Thyroid gland (tissue), 4 donors: ENCODE results near the gene TGFB1I1. TPM values are rescaled to one million over a fixed set of nuclear protein-coding genes. Genes with fewer than 3 reads are reported as not detected.
A peak's percentile ranks its signal among the peaks of the same experiment; 100 is the strongest.

ENCODE experiments used
- DNase-seq, 2 donors: peaks; one replicate each; pipeline ENCODE4 v3.0.0-alpha.2; 2019
- H3K27ac ChIP-seq, 3 donors: fragments of 200-600 bp; sonication (generic); 1 replicate in 2 of 3; 2 replicates in 1 of 3; pipeline ENCODE4 v1.5.1; 2016 to 2019; ENCODE audit warnings: mild to moderate bottlenecking in 1 of 3, moderate library complexity in 1 of 3
- H3K27me3 ChIP-seq: fragments of 200-600 bp; sonication (generic); one replicate; pipeline ENCODE4 v1.5.1; 2019
- H3K36me3 ChIP-seq, 2 donors: fragments of 200-600 bp; sonication (generic); one replicate each; pipeline ENCODE4 v1.5.1; 2016 to 2019
- H3K4me1 ChIP-seq, 2 donors: fragments of 200-600 bp; sonication (generic); one replicate each; pipeline ENCODE4 v1.5.1; 2017 to 2019
- H3K4me3 ChIP-seq, 3 donors: fragments of 200-600 bp; sonication (generic); replicated peaks in 1 of 3; 1 replicate in 2 of 3; 2 replicates in 1 of 3; pipeline ENCODE4 v1.5.1; 2016; ENCODE audit warnings: mild to moderate bottlenecking in 1 of 3
- H3K9me3 ChIP-seq: fragments of 200-600 bp; sonication (generic); one replicate; pipeline ENCODE4 v1.5.1; 2017
- POLR2A ChIP-seq, 2 donors: fragments of 450-650 bp; IDR thresholded peaks; one replicate each; pipeline ENCODE4 v1.6.1; 2017; ENCODE audit warnings: antibody characterized with exemption in 2 of 2, mild to moderate bottlenecking in 2 of 2, moderate library complexity in 1 of 2
- WGBS, 2 donors: methylation state at CpG; one replicate each; pipeline ENCODE4 v1.1.5; 2017; 5-methylcytosine and 5-hydroxymethylcytosine counted together
- intact Hi-C: fragments of 100-400 bp; cut with DNase I; formaldehyde crosslinking; loops from one replicate; pipeline ENCODE4 v1.15.1; 2023
- total RNA-seq, 4 donors: library from RNA; depleted of rRNA; stranded (reverse); fragments of >200 nt; gene quantifications; one replicate each; pipeline ENCODE4 v1.2.3, GENCODE V29; 2016
- TF ChIP-seq, protein P1 (sequence below), 6 experiments: fragments of 200-600 bp in 3 of 6; fragments of 450-650 bp in 3 of 6; sonication (generic) in 3 of 6; IDR thresholded peaks; one replicate each; pipeline ENCODE4 v1.5.1; 2016 to 2019; ENCODE audit warnings: antibody characterized with exemption in 6 of 6, mild to moderate bottlenecking in 2 of 6, inconsistent platforms in 1 of 6, moderate library complexity in 1 of 6

Gene TGFB1I1
- total RNA-seq, 4 donors from 2014 or later, result 11.0 to 23.5 (median 20.0) TPM

DNA sequence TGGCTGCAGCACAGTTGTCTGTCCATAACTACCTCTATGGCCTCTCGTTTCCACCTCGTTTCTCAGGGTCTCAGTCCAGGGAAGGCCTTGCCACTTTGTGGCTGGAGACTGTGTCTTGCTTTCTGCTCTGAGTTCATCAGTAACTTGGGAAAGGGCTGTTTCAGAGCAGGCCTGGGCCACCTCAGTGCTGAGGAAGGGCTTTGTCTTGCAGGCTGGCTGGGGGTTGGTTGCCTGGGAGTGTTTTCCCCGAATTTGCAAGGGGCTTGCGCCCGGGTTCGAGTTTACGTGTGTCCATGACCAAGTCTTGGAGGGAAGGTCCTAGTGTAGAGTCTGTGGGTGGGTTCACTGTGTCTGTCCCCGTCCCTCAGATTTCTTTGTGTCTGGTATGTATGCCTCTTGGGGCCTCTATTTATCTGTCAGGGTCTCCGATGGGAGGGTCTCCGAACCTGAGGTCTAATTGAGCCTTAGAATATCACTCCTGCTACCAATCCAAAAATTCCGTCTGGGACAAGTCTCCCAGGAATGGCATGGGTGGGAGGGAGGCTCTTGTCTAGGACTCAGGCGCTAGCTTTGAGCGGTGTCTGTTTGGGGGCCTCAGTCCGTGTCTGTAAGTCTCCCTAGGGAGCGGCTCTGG lies 594 bp upstream of the TGFB1I1 start:
- intact Hi-C loops, result no loop called here
- Histone ChIP-seq H3K27me3 (no peaks in the 10 kb centered on the region), H3K4me3 (peak overlapping the region in 1 of 3 donors; percentile 58), H3K4me1 (peaks cover 7 to 30% of the 10 kb centered on the region in 2 donors), H3K9me3 (no peaks in the 10 kb centered on the region), H3K27ac (peak overlapping the region; percentile 83 to 87 (median 84)), H3K36me3 (peaks cover 0 to 3% of the 10 kb centered on the region in 2 donors)
- WGBS, 2 donors, result 52 to 61% methylated on average over 15 of the region's 15 CpGs
- TF ChIP-seq POLR2A (IDR thresholded peaks at IDR 0.05), result no peak
- TF ChIP-seq, protein P1, sequence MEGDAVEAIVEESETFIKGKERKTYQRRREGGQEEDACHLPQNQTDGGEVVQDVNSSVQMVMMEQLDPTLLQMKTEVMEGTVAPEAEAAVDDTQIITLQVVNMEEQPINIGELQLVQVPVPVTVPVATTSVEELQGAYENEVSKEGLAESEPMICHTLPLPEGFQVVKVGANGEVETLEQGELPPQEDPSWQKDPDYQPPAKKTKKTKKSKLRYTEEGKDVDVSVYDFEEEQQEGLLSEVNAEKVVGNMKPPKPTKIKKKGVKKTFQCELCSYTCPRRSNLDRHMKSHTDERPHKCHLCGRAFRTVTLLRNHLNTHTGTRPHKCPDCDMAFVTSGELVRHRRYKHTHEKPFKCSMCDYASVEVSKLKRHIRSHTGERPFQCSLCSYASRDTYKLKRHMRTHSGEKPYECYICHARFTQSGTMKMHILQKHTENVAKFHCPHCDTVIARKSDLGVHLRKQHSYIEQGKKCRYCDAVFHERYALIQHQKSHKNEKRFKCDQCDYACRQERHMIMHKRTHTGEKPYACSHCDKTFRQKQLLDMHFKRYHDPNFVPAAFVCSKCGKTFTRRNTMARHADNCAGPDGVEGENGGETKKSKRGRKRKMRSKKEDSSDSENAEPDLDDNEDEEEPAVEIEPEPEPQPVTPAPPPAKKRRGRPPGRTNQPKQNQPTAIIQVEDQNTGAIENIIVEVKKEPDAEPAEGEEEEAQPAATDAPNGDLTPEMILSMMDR (IDR thresholded peaks at IDR 0.05), result no peak
- no peak for DNase-seq

DNA sequence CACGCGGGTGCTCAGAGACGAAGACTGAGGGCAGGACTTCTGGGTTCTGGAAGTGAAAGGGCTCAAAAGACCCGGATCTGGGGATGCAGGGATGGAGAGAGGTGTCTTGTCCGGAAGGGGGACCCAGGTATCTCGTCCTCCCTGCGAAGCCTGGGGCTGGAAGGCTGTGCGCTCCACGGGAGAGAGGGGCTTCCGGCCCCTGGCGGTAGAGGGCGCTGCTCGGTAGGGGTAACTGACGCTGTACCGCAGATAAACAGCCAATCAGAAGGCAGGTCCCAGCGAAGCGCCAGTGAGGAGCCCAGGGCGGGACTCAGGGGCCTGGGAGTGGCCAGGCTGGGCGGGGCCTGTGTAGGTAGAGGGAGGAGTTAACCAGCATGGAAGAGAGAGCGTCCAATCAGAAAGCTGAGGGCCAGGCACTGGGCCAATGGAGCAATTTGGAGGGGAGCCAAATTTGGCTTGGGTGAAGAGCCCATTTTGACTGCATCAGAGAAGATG lies 804 bp downstream of the TGFB1I1 start:
- Histone ChIP-seq H3K4me3 (peak overlapping the region in 1 of 3 donors; percentile 58), H3K27me3 (no peaks in the 10 kb centered on the region), H3K9me3 (no peaks in the 10 kb centered on the region), H3K4me1 (peaks cover 7 to 30% of the 10 kb centered on the region in 2 donors), H3K27ac (peak overlapping the region; percentile 83 to 87 (median 84)), H3K36me3 (peaks cover 0 to 2% of the 10 kb centered on the region in 2 donors)
- DNase-seq, result peak; percentile 82
- intact Hi-C loops, result no loop called here
- no peak for TF ChIP-seq POLR2A (IDR thresholded peaks at IDR 0.05)
- TF ChIP-seq, protein P1 (IDR thresholded peaks at IDR 0.05), result peak in 5 of 6 experiments; percentile 41 to 67 (median 55)
- WGBS, 2 donors, result 28 to 35% methylated on average over 17 to 20 of the region's 20 CpGs

DNA sequence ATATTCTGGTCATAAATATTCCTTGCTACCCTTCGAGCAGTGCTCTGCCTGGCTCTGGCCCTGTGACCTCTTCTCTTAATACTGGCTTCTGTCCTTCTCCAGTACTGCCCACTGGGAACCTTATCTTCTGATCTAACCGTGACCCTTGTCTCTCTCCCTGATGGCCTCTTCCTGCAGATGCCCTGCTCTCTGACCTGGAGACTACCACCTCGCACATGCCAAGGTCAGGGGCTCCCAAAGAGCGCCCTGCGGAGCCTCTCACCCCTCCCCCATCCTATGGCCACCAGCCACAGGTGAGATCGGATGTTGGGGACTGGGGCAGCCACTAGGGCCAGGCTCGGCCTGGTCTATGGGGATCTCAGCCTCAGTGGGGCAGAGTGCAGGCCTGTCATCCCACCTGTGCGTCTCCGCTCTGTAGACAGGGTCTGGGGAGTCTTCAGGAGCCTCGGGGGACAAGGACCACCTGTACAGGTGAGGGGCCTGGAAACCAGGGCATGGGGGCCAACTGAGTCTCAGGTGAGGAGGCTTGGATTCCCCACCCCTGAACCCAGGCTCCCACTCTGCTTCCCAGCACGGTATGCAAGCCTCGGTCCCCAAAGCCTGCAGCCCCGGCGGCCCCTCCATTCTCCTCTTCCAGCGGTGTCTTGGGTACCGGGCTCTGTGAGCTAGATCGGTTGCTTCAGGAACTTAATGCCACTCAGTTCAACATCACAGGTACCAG lies 1.5 kb downstream of the TGFB1I1 start:
- DNase-seq, result no peak
- Histone ChIP-seq H3K4me1 (peaks cover 7 to 35% of the 10 kb centered on the region in 2 donors), H3K9me3 (no peaks in the 10 kb centered on the region), H3K27me3 (no peaks in the 10 kb centered on the region), H3K4me3 (no peak overlapping the region), H3K36me3 (peaks cover 0 to 2% of the 10 kb centered on the region in 2 donors), H3K27ac (peak overlapping the region in 1 of 3 donors; percentile 83)
- WGBS, 2 donors, result 83 to 93% methylated on average over 9 to 17 of the region's 17 CpGs
- no peak for TF ChIP-seq POLR2A (IDR thresholded peaks at IDR 0.05)
- TF ChIP-seq, protein P1 (IDR thresholded peaks at IDR 0.05), result no peak
- intact Hi-C loops, result no loop called here

DNA sequence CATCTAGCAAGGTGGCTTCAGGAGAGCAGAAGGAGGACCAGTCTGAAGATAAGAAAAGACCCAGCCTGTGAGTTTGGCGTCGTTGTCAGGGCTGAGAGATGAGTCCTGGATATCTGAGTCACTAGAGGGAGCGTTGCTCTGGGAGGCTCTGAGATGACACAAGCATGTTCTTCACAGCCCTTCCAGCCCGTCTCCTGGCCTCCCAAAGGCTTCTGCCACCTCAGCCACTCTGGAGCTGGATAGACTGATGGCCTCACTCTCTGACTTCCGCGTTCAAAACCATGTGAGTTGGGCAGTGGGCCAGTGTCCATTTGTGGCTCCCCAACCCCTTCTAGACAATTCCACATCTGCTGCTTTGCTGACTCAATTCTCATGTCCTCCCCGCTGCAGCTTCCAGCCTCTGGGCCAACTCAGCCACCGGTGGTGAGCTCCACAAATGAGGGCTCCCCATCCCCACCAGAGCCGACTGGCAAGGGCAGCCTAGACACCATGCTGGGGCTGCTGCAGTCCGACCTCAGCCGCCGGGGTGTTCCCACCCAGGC lies 2.3 kb downstream of the TGFB1I1 start:
- Histone ChIP-seq H3K36me3 (peaks cover 0 to 2% of the 10 kb centered on the region in 2 donors), H3K27me3 (no peaks in the 10 kb centered on the region), H3K4me3 (no peak overlapping the region), H3K4me1 (peaks cover 7 to 35% of the 10 kb centered on the region in 2 donors), H3K27ac (no peak overlapping the region), H3K9me3 (no peaks in the 10 kb centered on the region)
- intact Hi-C loops, result no loop called here
- DNase-seq, result no peak
- 88 to 90% methylated on average over 9 to 12 of the region's 12 CpGs for WGBS, 2 donors
- TF ChIP-seq, protein P1 (IDR thresholded peaks at IDR 0.05), result no peak
- TF ChIP-seq POLR2A (IDR thresholded peaks at IDR 0.05), result no peak
